DMS153 (cell line): ENCODE measurements around the gene TANGO6.
"Not testable (repeated sequence)": the region's sequence is repeated elsewhere in the genome, so short reads cannot be mapped to it uniquely, and the experiment has no call there.

Experiments
- DNase-seq: peaks from one replicate; lab custom pipeline; 2025; lab: John Stamatoyannopoulos, UW

TANGO6 gene

GRCh38 chr16:69118468-69118867 is 275.1 kb downstream of the TANGO6 start:
- DNase-seq: no peak

DNA sequence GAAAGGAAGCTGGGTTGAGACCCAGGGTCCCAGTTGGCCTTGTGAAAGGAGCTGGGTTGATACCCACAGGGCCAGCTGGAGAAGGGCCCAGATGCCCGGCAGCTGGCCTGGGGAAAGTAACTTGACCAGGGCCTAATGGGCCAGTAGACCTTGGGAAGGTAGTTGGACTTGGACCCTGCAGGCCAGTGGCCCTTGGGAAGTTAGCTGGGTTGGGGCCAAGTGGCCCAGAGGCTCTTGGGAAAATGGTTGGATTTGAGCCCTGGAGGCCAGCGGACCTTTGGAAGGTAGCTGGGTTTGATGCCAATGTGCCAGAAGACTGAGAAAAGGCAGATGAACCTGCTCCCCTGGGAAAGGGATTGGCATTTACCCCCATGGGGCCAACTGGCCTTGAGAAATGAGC is 275.7 kb downstream of the TANGO6 start:
- no peak for DNase-seq

DNA sequence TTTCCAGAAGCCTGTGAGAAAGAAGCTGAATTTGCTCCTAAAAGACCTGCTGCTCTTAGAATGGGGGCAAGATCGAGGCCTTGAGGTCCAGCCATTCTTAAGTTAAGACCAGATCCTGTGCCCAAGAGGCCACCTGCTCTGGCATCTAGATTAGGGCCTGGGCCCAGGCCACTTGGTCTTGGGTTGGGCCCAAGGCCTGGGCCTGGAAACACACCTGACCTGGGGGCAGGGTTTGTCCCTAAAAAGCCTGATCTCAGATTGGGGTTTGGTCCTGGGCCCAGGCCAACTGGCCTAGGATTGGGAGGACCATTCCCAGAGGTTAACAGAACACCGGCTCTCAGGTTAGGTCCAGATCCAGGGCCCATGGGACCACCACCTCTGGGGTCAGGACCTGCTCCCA is 276.2 kb downstream of the TANGO6 start:
- DNase-seq: no peak

GRCh38 chr16:69120096-69120664 is 276.8 kb downstream of the TANGO6 start:
- DNase-seq: no peak

DNA sequence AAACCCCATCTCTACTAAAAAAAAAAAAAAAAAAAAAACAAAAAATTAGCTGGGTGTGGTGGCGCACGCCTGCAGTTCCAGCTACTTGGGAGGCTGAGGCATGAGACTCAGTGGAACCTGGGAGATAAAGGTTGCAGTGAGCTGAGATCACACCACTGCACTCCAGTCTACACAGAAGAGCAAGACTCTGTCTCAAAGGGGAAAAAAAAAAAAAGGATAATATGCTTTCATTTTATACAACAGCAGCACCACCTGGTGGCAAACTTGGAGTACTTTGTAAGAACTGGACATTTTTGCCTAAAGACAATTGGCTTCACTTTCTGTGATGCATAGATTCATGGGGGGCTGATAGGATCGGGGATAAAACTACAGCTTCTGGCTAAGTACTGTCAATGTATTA is 280.6 kb downstream of the TANGO6 start:
- peak; percentile 24 for DNase-seq

DNA sequence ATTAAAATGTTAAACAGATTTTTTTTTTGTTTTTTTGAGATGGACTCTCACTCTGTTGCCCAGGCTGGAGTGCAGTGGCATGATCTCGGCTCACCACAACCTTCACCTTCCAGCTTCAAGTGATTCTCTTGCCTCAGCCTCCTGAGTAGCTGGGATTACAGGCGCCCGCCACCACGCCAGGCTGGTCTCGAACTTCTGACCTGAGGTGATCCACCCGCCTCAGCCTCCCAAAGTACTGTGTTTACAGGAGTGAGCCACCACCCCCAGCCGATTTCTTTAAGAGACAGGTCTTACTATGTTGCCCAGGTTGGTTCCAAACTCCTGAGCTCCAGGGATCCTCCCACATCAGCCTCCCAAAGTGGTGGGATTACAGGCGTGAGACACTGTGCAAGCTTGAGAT is 281.1 kb downstream of the TANGO6 start:
- not testable (repeated sequence) for DNase-seq

GRCh38 chr16:69124961-69125360 is 281.6 kb downstream of the TANGO6 start:
- DNase-seq: not testable (repeated sequence)

GRCh38 chr16:69126221-69126620 is 282.9 kb downstream of the TANGO6 start:
- no peak for DNase-seq

DNA sequence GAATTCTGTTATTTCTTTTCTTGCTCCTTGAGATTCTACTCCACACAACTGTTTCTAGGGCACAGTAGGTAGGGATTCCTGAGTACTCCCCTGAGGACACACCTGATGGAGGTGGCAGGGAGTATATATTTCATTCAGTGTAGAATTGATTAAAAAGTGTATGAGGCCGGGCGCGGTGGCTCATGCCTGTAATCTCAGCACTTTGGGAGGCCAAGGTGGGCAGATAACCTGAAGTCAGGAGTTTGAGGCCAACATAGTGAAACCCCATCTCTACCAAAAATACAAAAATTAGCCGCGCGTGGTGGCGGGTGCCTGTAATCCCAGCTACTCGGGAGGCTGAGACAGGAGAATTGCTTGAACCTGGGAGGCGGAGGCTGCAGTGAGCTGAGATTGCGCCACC is 283.5 kb downstream of the TANGO6 start:
- not testable (repeated sequence) for DNase-seq

DNA sequence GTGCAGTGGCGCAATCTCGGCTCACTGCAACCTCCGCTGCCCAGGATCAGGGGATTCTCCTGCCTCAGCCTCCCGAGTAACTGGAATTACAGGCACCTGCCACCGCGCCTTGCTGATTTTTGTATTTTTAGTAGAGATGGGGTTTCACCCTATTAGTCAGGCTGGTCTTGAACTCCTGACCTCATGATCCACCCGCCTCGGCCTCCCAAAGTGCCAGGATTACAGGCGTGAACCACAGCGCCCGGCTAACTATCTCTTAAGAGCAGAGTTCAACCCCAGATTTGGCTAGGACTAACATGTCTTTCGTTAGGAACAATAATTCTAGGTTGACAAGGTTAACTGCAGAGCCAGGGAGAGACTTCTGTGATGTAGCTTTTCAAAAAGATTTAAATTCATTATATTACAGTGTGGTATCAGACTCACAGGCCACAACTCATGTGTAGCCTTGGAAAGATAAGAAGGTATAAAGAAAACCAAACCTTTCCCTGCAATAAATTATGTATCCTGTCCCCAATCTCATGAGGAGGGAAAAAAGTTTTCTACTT is 284.7 kb downstream of the TANGO6 start:
- DNase-seq: no peak

DNA sequence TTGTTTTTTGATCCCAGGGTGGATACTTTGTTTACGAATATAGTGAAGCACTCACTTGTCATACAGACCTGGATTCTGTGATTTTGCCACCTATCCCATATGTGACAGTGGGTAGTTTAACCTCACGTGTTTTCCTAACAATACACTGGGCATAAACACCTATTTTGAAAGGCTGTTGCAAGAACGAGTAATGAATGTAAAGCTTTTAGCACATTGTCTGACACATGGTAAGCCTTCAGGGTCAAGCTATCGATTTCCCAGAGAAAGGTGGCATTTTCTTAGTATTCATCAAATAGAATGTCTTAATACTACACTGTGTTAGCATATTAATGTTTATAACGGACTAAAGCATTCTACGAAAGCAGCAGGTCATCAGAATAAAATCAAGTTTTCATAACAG is 287.1 kb downstream of the TANGO6 start:
- no peak for DNase-seq

DNA sequence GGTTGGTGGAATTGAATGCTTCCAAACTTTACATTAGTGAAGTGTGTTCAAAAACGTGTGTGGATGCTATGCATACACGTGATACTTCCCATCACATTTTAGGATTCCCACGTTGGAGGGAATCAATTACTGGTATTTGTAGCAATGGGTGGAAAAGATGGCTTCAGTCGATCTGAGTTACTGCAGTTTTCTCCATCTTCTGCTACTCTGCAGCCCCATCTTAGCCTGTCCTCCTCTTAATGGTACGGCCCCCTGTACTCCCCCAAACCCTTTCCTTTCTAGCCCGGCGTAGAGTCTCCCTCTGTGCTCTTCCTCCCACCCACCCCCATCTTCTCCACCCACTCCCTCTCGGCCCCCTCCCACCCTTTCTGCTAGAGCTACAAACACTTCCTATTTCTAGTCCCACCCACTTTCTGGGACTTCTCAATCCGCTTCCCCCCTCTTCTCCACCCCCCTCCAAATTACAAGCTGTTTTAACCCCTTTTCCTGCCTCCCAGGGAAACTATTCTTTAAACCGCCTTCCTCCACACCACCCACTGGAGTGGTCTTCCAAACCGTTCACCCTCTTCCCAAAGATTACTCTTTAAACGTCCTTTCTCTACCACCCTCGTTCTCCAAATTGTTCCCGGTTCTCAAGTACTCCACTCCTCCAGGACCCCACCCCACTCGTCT is 288.0 kb downstream of the TANGO6 start:
- no peak for DNase-seq

- peak; percentile 31 for DNase-seq
Observed at GRCh38 chr16:69131839-69132423, 288.6 kb downstream of the TANGO6 start.

DNA sequence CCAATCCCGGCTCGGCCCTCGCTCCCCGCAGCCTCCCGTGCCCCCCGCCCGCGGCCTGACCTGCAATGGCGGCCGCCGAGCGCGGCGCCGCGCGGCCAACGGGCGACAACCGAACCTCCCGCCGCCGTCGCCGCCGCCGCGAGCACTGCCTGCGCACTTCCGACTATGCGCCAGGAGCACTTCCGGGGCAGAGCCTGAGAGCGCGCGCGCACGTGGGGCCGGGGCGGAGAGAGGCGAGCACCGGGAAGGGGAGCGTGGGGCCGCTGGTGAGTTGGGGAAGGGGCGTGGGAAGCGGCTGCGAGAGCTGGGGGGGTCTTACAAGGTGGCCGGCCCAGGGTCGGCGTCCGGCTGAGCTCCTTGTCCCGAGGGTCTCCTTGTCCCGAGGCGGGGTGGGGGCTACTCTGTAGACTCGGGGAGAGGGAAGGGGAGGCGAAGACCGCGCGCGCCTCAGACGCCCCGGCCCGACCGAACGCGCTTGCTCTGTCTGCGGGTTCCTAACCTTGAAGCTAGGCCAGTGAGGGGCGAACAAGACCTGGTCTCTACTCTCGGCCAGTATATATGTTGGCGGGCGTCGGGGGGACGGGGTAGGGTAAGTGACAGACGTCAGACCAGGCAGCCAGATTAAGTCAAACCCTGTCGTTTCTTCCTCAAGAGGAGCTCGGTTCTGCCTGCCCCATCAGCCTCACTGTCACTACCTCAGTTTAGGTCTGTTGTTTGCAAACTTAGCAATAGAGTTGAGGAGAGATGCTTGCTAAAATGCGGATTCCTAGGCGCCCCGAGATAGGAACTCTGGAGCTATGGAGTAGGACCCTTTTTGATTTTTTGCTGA is 289.3 kb downstream of the TANGO6 start, which contains the start of the genes CHTF8 and UTP4:
Gene CHTF8 (minus strand): TSS at position 165 of the 829 bp plus-strand sequence. CDS start 11,130 bp downstream, outside the sequence.
Gene UTP4 (plus strand): TSS at position 226 of the 829 bp plus-strand sequence. CDS start 811 bp downstream, outside the sequence.
- DNase-seq: peak; percentile 31

DNA sequence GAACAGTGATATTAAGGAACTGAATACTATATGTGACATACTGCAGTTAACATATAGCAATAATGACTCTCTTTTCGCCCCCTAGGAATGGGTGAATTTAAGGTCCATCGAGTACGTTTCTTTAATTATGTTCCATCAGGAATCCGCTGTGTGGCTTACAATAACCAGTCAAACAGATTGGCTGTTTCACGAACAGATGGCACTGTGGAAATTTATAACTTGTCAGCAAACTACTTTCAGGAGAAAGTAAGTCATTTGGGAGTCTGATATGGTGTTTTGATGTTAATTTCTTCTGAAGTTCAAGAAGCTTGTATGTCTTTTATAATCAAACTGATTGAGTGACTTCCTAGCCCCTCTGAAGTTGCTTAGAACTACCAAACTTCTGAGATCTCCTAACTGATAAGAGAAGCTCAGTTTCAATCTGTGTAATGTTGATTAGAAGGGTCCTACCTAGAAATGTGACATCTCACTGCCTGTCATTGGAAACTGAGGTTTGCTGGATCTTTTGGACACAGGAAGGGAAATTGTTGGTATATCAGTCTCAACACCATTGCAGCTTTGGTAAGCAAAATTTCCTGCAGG is 290.1 kb downstream of the TANGO6 start:
- DNase-seq: no peak
